SH-SY5Y (cell line): ENCODE results near the gene MLF2.

ENCODE experiments used
- GATA2 ChIP-seq: IDR thresholded peaks from 2 replicates; pipeline ENCODE4 v1.6.1; 2011; ENCODE audit warnings: mild to moderate bottlenecking, low read depth, low read length
- GATA3 ChIP-seq: IDR thresholded peaks from 2 replicates; pipeline ENCODE4 v1.6.1; 2011; ENCODE audit warnings: low read depth, mild to moderate bottlenecking, low read length, moderate library complexity

- TF ChIP-seq GATA3 = no peak
- TF ChIP-seq GATA2 = no peak
Measured at GRCh38 chr12:6771091-6771495, 18.2 kb upstream of the MLF2 start.
